ENCODE results near the gene GSTO1. TPM values are rescaled to one million over a fixed set of nuclear protein-coding genes. Genes with fewer than 3 reads are reported as not detected.
A peak's percentile ranks its signal among the peaks of the same experiment; 100 is the strongest.

GSTO1 gene
- total and polyA plus RNA-seq, 9 of the 15 experiments (the other 6 are each of a cell fraction or from before 2014, with no cell fraction given) = 136 to 592 (median 237) TPM

GRCh38 chr10:104231784-104232612, 22.7 kb upstream of the GSTO1 start, which contains the start of gene CFAP43 (continued):
- TF ChIP-seq, protein P1, sequence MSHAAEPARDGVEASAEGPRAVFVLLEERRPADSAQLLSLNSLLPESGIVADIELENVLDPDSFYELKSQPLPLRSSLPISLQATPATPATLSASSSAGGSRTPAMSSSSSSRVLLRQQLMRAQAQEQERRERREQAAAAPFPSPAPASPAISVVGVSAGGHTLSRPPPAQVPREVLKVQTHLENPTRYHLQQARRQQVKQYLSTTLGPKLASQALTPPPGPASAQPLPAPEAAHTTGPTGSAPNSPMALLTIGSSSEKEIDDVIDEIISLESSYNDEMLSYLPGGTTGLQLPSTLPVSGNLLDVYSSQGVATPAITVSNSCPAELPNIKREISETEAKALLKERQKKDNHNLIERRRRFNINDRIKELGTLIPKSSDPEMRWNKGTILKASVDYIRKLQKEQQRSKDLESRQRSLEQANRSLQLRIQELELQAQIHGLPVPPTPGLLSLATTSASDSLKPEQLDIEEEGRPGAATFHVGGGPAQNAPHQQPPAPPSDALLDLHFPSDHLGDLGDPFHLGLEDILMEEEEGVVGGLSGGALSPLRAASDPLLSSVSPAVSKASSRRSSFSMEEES (CRISPR knock-in tag; IDR thresholded peaks at IDR 0.05) = no peak
- TF ChIP-seq SRF (CRISPR knock-in tag; IDR thresholded peaks at IDR 0.05) (no peak), SRSF3 (IDR thresholded peaks at IDR 0.05; ENCODE audit: insufficient read depth, low read length) (no peak), CBX1 (IDR thresholded peaks at IDR 0.05; ENCODE audit: low read depth) (0 out of 2 replicates have a peak, but pooled peaks have one; percentile 45), SOX6 (IDR thresholded peaks at IDR 0.05) (no peak), ZNF644 (tag; IDR thresholded peaks at IDR 0.05; ENCODE audit: low read depth) (no peak), E2F3 (CRISPR knock-in tag; IDR thresholded peaks at IDR 0.05) (no peak), ZFX (CRISPR knock-in tag; IDR thresholded peaks at IDR 0.05) (peak; percentile 93), ARID1B (IDR thresholded peaks at IDR 0.05) (no peak), CHD7 (IDR thresholded peaks at IDR 0.05; ENCODE audit: low read depth, low read length) (no peak), SLC30A9 (CRISPR knock-in tag; IDR thresholded peaks at IDR 0.05) (no peak), COPS2 (conservative IDR thresholded peaks at IDR 0.05) (no peak)
- TF ChIP-seq, protein P2, sequence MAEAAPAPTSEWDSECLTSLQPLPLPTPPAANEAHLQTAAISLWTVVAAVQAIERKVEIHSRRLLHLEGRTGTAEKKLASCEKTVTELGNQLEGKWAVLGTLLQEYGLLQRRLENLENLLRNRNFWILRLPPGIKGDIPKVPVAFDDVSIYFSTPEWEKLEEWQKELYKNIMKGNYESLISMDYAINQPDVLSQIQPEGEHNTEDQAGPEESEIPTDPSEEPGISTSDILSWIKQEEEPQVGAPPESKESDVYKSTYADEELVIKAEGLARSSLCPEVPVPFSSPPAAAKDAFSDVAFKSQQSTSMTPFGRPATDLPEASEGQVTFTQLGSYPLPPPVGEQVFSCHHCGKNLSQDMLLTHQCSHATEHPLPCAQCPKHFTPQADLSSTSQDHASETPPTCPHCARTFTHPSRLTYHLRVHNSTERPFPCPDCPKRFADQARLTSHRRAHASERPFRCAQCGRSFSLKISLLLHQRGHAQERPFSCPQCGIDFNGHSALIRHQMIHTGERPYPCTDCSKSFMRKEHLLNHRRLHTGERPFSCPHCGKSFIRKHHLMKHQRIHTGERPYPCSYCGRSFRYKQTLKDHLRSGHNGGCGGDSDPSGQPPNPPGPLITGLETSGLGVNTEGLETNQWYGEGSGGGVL (CRISPR knock-in tag; IDR thresholded peaks at IDR 0.05) = no peak
